ENCODE data around the gene LCORL. TPM values are rescaled to one million over a fixed set of nuclear protein-coding genes. Genes with fewer than 3 reads are reported as not detected.

The LCORL gene
- total and polyA plus RNA-seq, 9 of the 15 experiments (the other 6 are each of a cell fraction or from before 2014, with no cell fraction given), result 3.1 to 24.5 (median 11.1) TPM

DNA sequence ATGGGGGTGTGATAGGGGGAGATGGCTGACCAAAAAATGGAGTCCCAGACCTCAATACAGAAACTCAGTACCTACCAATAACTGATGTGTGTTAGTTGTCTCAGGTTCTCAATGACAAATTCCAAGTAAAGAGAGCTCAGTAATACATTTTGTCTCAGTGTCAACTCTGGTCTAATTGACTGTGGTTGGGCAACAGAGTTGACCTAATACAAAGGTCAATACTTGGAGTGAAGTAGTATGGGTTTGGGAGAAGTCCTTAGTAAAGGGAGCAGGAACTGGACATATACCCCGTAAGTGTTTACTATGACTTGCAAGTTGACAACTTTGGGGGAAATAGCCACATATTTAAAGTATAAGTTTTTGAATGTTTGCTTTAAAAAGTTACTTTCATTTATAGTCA lies 20.5 kb upstream of the LCORL start:
- in situ Hi-C loops (cut with MboI), result no loop called here
- TF ChIP-seq U2AF2 (optimal IDR thresholded peaks at IDR 0.05; ENCODE audit: low read depth, low read length) (no peak), SAFB (IDR thresholded peaks at IDR 0.05; ENCODE audit: borderline replicate concordance, low read depth, low read length) (no peak)
- POLR2A ChIA-PET, result interaction anchor here (0.9 kb wide), 1 partner anchor 17 kb away, joined by 4 read pairs; no protein-coding TSS in a partner anchor
- Histone ChIP-seq H3K36me3 (ENCODE audit: control insufficient read depth, insufficient read depth, low read length) (no peaks in the 10 kb centered on the region), H3K27ac (ENCODE audit: extremely low read depth, low read depth, low read length) (no peak overlapping the region), H3K9me1 (ENCODE audit: control insufficient read depth, insufficient read depth, low read length) (no peaks in the 10 kb centered on the region), H3K4me3 (no peak overlapping the region), H3K4me2 (ENCODE audit: insufficient read depth, low read length) (no peak overlapping the region), H3K27me3 (ENCODE audit: control insufficient read depth in 2 of 2, insufficient read depth in 2 of 2, low read length in 2 of 2) (no peaks in the 10 kb centered on the region), H3K79me2 (ENCODE audit: control insufficient read depth, insufficient read depth, low read length) (no peaks in the 10 kb centered on the region), H3K4me1 (replicated peaks in 1 of 2; ENCODE audit: control insufficient read depth in 2 of 2, insufficient read depth in 2 of 2, low read length in 2 of 2) (no peaks in the 10 kb centered on the region), H3K9me3 (replicated peaks; ENCODE audit: control insufficient read depth, insufficient read depth, low read depth, low read length) (no peaks in the 10 kb centered on the region), H4K20me1 (replicated peaks; ENCODE audit: control insufficient read depth, insufficient read depth, low read length) (no peaks in the 10 kb centered on the region), H3K9ac (ENCODE audit: insufficient read depth in 1 of 2, low read depth in 2 of 2, low read length in 2 of 2) (no peak overlapping the region), H2AFZ (ENCODE audit: low read depth, low read length) (no peak overlapping the region)
- WGBS (ENCODE audit: insufficient coverage, low coverage, missing lambda C conversion rate), result 17% methylated on average over 1 of the region's 1 CpG
- FAIRE-seq, result no peak
- intact Hi-C loops (cut with micrococcal nuclease), result no loop called here
- BruUV-seq (replicated peaks), result no TSS peak
- CTCF ChIA-PET (ENCODE audit: low intra/inter-chr PET ratio), result no interaction called here
- DNase-seq (ENCODE audit: extremely low read depth in 1 of 4, low spot score in 3 of 4), result no peak
- no peak for ATAC-seq

DNA sequence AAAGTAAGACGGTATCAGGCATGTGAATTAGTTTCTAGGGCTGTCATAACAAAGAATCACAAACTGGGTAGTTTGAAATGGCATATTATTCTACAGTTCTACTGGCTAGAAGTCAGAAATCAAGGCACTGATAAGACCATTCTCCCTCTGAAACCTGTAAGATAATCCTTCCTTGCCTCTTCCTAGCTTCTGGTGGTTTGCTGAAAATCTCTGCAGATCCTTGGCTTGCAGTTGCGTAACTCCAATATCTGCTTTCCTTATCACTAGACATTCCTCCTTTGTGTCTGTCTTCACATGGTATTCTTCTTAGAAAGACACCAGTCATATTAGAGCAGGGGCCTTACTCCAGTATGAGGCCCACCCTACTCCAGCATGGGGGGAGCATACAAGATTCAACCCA lies 19.6 kb upstream of the LCORL start:
- ChIA-PET CTCF (ENCODE audit: low intra/inter-chr PET ratio) (no interaction called here), POLR2A (no interaction called here)
- Histone ChIP-seq H3K4me1 (replicated peaks in 1 of 2; ENCODE audit: control insufficient read depth in 2 of 2, insufficient read depth in 2 of 2, low read length in 2 of 2) (no peaks in the 10 kb centered on the region), H3K36me3 (ENCODE audit: control insufficient read depth, insufficient read depth, low read length) (no peaks in the 10 kb centered on the region), H3K27ac (ENCODE audit: extremely low read depth, low read depth, low read length) (no peak overlapping the region), H4K20me1 (replicated peaks; ENCODE audit: control insufficient read depth, insufficient read depth, low read length) (no peaks in the 10 kb centered on the region), H2AFZ (ENCODE audit: low read depth, low read length) (no peak overlapping the region), H3K9ac (ENCODE audit: insufficient read depth in 1 of 2, low read depth in 2 of 2, low read length in 2 of 2) (no peak overlapping the region), H3K4me3 (no peak overlapping the region), H3K27me3 (ENCODE audit: control insufficient read depth in 2 of 2, insufficient read depth in 2 of 2, low read length in 2 of 2) (no peaks in the 10 kb centered on the region), H3K9me1 (ENCODE audit: control insufficient read depth, insufficient read depth, low read length) (no peaks in the 10 kb centered on the region), H3K9me3 (replicated peaks; ENCODE audit: control insufficient read depth, insufficient read depth, low read depth, low read length) (no peaks in the 10 kb centered on the region), H3K4me2 (ENCODE audit: insufficient read depth, low read length) (no peak overlapping the region), H3K79me2 (ENCODE audit: control insufficient read depth, insufficient read depth, low read length) (no peaks in the 10 kb centered on the region)
- TF ChIP-seq ZNF76 (CRISPR knock-in tag; IDR thresholded peaks at IDR 0.05; ENCODE audit: borderline replicate concordance) (no peak), ZNF239 (CRISPR knock-in tag; IDR thresholded peaks at IDR 0.05) (peak; percentile 90), PHF20 (IDR thresholded peaks at IDR 0.05; ENCODE audit: partially characterized antibody) (no peak), CEBPB (tag; IDR thresholded peaks at IDR 0.05) (peak; percentile 72; the same call in 1 of the 2 replicates), CEBPG (CRISPR knock-in tag; IDR thresholded peaks at IDR 0.05) (no peak), CEBPG (tag; conservative IDR thresholded peaks at IDR 0.05 in 1 of 2, IDR thresholded peaks at IDR 0.05 in 1 of 2) (peak; percentile 42 to 67; a peak in 3 of 4 replicates)
- ATAC-seq (no peak), DNase-seq (ENCODE audit: extremely low read depth in 1 of 4, low spot score in 3 of 4) (no peak), FAIRE-seq (no peak)
- 4% methylated on average over 2 of the region's 2 CpGs for WGBS (ENCODE audit: insufficient coverage, low coverage, missing lambda C conversion rate)
- intact Hi-C loops (cut with micrococcal nuclease) (no loop called here), in situ Hi-C loops (cut with MboI) (no loop called here)
- no TSS peak for BruUV-seq (replicated peaks)

Data from K562 (cell line).